Esophagus squamous epithelium (tissue), 4 donors: ENCODE measurements around the gene CCT5.

Experiments used
- CTCF ChIP-seq, 6 experiments: fragments of 450-650 bp in 4 of 6; fragments of 200-600 bp in 2 of 6; sonication (generic) in 2 of 6; IDR thresholded peaks; one replicate each; pipeline ENCODE4 v1.5.1; 2016 to 2019; ENCODE audit warnings: antibody characterized with exemption in 6 of 6, mild to moderate bottlenecking in 4 of 6, moderate library complexity in 4 of 6
- POLR2A ChIP-seq, 4 donors: fragments of 450-650 bp; IDR thresholded peaks; one replicate each; pipeline ENCODE4 v1.6.1; 2017; ENCODE audit warnings: antibody characterized with exemption in 4 of 4, mild to moderate bottlenecking in 4 of 4, moderate library complexity in 3 of 4

DNA sequence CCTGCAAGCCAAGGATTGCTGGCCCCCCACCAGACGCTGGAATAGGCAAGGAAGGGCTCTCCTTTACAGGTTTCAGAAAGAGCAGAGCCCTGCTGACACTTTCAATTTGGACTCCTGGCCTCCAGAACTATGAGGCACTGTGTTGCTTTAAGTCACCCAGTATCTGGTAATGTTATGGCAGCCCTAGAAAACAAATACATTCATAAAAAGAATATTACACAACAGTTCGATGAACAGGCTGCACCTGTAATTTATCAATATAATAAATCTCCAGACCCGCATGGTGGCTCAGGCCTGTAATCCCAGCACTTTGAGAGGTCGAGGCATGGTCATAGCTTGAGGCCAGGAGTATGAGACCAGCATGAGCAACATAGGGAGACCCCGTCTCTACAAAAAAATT lies 50.2 kb downstream of the CCT5 start:
- no peak for TF ChIP-seq POLR2A (IDR thresholded peaks at IDR 0.05)
- no peak for TF ChIP-seq CTCF (IDR thresholded peaks at IDR 0.05)
